Measurements from ENCODE around the gene EML3.

GRCh38 chr11:62613291-62613778 is 760 bp upstream of the EML3 start:
- no peak for TF ChIP-seq CTCF (IDR thresholded peaks at IDR 0.05)
- TF ChIP-seq EP300 (IDR thresholded peaks at IDR 0.05): no peak
